ENCODE measurements around the gene FUOM.

DNA sequence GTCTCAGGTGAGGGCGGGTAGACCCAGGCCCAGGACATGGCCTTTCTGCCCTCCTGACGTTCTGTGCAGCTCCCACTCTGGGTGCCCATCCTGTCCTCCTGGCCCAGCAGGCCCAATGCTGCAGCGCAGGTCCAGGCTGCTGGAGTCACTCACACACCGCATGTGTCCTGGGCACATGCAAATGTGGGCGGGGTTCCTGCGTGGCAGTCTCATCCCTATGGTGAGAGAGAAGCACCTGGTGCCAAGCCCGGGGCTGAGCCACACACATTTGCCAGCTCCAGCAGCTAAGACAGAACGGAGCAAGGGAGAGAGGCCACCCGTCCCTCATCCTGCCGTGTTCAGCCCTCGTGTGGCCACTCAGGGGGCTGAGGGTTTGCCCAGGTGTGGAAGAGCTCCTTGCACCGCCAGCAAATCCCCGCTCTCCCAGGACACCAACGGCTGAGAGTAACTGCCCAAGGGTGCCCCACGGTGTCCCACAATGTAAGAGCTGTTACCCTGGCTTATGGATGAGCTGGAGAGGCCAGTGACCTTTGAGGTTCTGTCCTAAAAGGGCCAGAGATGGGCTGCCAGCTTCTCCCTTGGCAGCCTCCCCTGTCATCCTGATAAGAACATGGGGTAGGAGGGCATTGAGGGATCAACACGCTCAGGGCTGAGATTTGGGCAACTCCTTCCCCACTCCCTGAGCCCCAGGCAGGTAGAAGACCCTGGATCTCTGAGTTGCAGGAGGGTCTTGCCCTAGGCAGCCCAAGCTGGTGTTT is 4.4 kb downstream of the FUOM start:
- TF ChIP-seq, protein P1, sequence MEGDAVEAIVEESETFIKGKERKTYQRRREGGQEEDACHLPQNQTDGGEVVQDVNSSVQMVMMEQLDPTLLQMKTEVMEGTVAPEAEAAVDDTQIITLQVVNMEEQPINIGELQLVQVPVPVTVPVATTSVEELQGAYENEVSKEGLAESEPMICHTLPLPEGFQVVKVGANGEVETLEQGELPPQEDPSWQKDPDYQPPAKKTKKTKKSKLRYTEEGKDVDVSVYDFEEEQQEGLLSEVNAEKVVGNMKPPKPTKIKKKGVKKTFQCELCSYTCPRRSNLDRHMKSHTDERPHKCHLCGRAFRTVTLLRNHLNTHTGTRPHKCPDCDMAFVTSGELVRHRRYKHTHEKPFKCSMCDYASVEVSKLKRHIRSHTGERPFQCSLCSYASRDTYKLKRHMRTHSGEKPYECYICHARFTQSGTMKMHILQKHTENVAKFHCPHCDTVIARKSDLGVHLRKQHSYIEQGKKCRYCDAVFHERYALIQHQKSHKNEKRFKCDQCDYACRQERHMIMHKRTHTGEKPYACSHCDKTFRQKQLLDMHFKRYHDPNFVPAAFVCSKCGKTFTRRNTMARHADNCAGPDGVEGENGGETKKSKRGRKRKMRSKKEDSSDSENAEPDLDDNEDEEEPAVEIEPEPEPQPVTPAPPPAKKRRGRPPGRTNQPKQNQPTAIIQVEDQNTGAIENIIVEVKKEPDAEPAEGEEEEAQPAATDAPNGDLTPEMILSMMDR (IDR thresholded peaks at IDR 0.05), result no peak
- TF ChIP-seq POLR2A (IDR thresholded peaks at IDR 0.05) (no peak), EP300 (IDR thresholded peaks at IDR 0.05) (no peak), POLR2AphosphoS5 (IDR thresholded peaks at IDR 0.05) (no peak)

All from upper lobe of left lung (tissue), 4 donors.